K562 (cell line): ENCODE data around the gene RBMS3.
"Not testable (repeated sequence)": the region's sequence is repeated elsewhere in the genome, so short reads cannot be mapped to it uniquely, and the experiment has no call there.

ENCODE experiments used
- GTF2F1 ChIP-seq: IDR thresholded peaks from 2 replicates; pipeline ENCODE4 v1.6.1; 2011; ENCODE audit warnings: low read depth, low read length, improper control_type of control experiment
- KAT8 ChIP-seq: fragments of 450-650 bp; IDR thresholded peaks from 2 replicates; pipeline ENCODE4 v1.6.1; 2016; ENCODE audit warnings: low read depth, mild to moderate bottlenecking
- KDM1A ChIP-seq, 2 experiments: fragments of 450-650 bp; IDR thresholded peaks; 2 replicates each; pipeline ENCODE4 v1.6.1; 2016; ENCODE audit warnings: mild to moderate bottlenecking in 2 of 2
- MYC ChIP-seq, 2 experiments: fragments of 250-450 bp in 1 of 2; sonication (Bioruptor Pico) in 1 of 2; IDR thresholded peaks; 2 replicates each; pipeline versions ENCODE4 v1.5.1 to v1.6.1; 2012 to 2021; ENCODE audit warnings: low read depth in 2 of 2, borderline replicate concordance in 1 of 2, improper control_type of control experiment in 1 of 2, low read length in 1 of 2, mild to moderate bottlenecking in 1 of 2, moderate library complexity in 1 of 2
- PHF8 ChIP-seq: fragments of 200-600 bp; sonication (generic); IDR thresholded peaks from 2 replicates; pipeline ENCODE4 v1.6.1; 2012; ENCODE audit warnings: mixed run types, mild to moderate bottlenecking, inconsistent platforms, low read length, moderate library complexity, borderline replicate concordance
- RAD21 ChIP-seq, 2 experiments: fragments of 250-450 bp in 1 of 2; fragments of 450-650 bp in 1 of 2; sonication (Bioruptor Pico) in 1 of 2; formaldehyde crosslinking in 1 of 2; IDR thresholded peaks in 1 of 2; conservative IDR thresholded peaks in 1 of 2; 2 replicates each; pipeline versions ENCODE4 v1.4.0 to v1.8.0; 2020 to 2022; ENCODE audit warnings: mild to moderate bottlenecking in 2 of 2, moderate library complexity in 1 of 2
- ZFP36 ChIP-seq: fragments of 150-350 bp; IDR thresholded peaks from 2 replicates; pipeline ENCODE4 v1.6.1; 2018; ENCODE audit warnings: low read length, low read depth; ENCODE audit not compliant: partially characterized antibody
- ZNF445 ChIP-seq: fragments of 250-450 bp; sonication (Bioruptor Pico); IDR thresholded peaks from 2 replicates; pipeline ENCODE4 v1.4.0; 2020; ENCODE audit warnings: low read depth, mild to moderate bottlenecking, moderate library complexity
- TF ChIP-seq, protein P1 (sequence below): IDR thresholded peaks from 3 replicates; pipeline ENCODE4 v1.6.1; 2011; ENCODE audit warnings: borderline replicate concordance, mild to moderate bottlenecking; ENCODE audit not compliant: insufficient read length, insufficient read depth
- TF ChIP-seq, protein P2 (sequence below), 3 experiments: IDR thresholded peaks in 2 of 3; conservative IDR thresholded peaks in 1 of 3; 2 replicates each; pipeline ENCODE4 v1.5.1; 2011 to 2012; ENCODE audit warnings: low read length in 3 of 3, mild to moderate bottlenecking in 3 of 3, control low read depth in 2 of 3, improper control_type of control experiment in 1 of 3, inconsistent platforms in 1 of 3, low read depth in 1 of 3, mixed read lengths in 1 of 3, moderate library complexity in 1 of 3; ENCODE audit not compliant: insufficient read depth in 2 of 3

DNA sequence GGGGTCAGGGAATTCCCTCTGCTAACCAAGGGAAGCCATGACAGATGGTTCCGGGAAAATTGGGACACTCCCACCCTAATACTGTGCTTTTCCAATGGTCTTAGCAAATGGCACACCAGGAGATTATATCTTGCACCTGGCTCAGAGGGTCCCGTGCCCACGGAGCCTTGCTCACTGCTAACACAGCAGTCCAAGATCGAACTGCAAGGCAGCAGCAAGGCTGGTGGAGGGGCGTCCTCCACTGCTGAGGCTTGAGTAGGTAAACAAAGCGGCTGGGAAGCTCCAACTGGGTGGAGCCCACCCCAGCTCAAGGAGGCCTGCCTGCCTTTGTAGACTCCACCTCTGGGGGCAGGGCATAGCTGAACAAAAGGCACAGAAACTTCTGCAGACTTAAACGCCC, 389.6 kb downstream of the RBMS3 start:
- TF ChIP-seq MYC (IDR thresholded peaks at IDR 0.05; ENCODE audit: low read depth, low read length); MYC (CRISPR knock-in tag; IDR thresholded peaks at IDR 0.05; ENCODE audit: borderline replicate concordance, low read depth); GTF2F1; KAT8; PHF8; ZNF445 (CRISPR knock-in tag); ZFP36; RAD21 (CRISPR knock-in tag; conservative IDR thresholded peaks at IDR 0.05 in 1 of 2, IDR thresholded peaks at IDR 0.05 in 1 of 2); KDM1A (IDR thresholded peaks at IDR 0.05): not testable (repeated sequence)
- TF ChIP-seq, protein P1, sequence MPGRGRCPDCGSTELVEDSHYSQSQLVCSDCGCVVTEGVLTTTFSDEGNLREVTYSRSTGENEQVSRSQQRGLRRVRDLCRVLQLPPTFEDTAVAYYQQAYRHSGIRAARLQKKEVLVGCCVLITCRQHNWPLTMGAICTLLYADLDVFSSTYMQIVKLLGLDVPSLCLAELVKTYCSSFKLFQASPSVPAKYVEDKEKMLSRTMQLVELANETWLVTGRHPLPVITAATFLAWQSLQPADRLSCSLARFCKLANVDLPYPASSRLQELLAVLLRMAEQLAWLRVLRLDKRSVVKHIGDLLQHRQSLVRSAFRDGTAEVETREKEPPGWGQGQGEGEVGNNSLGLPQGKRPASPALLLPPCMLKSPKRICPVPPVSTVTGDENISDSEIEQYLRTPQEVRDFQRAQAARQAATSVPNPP = not testable (repeated sequence)
- TF ChIP-seq, protein P2, sequence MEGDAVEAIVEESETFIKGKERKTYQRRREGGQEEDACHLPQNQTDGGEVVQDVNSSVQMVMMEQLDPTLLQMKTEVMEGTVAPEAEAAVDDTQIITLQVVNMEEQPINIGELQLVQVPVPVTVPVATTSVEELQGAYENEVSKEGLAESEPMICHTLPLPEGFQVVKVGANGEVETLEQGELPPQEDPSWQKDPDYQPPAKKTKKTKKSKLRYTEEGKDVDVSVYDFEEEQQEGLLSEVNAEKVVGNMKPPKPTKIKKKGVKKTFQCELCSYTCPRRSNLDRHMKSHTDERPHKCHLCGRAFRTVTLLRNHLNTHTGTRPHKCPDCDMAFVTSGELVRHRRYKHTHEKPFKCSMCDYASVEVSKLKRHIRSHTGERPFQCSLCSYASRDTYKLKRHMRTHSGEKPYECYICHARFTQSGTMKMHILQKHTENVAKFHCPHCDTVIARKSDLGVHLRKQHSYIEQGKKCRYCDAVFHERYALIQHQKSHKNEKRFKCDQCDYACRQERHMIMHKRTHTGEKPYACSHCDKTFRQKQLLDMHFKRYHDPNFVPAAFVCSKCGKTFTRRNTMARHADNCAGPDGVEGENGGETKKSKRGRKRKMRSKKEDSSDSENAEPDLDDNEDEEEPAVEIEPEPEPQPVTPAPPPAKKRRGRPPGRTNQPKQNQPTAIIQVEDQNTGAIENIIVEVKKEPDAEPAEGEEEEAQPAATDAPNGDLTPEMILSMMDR (IDR thresholded peaks at IDR 0.05 in 2 of 3, conservative IDR thresholded peaks at IDR 0.05 in 1 of 3; ENCODE audit: insufficient read depth in 2 of 3, low read depth in 1 of 3, low read length in 3 of 3) = not testable (repeated sequence)
